Measurements from ENCODE around the gene HNRNPL.
"Not testable (repeated sequence)": the region's sequence is repeated elsewhere in the genome, so short reads cannot be mapped to it uniquely, and the experiment has no call there.

Gene HNRNPL

DNA sequence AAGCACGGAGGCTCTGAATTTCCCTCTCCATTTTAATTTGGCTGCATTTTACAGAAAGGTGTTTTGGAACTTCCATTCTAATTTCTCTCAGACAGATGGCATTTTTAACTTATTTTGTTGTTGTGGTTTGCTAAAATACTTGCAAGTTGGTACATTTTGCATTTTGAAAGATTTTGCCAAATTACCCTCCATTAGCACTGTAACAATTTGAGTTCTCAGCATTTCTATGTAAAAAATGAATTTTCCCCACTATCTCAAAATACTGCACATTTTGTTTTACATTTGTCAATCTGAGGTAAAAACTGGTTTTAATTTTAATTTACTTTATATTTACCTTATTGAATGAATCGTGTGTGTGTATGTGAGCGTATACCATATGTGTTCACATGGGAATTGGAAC is 7.0 kb upstream of the HNRNPL start:
- Mint-ChIP-seq H3K36me3 (ENCODE audit: low read depth) (peaks cover 2% of the 10 kb centered on the region), H3K4me3 (no peak overlapping the region), H3K4me1 (ENCODE audit: low read depth) (peaks cover 29% of the 10 kb centered on the region), H3K27ac (peak overlapping the region; percentile 84), H3K27me3 (ENCODE audit: low read depth) (no peaks in the 10 kb centered on the region), H3K9me3 (no peaks in the 10 kb centered on the region)

DNA sequence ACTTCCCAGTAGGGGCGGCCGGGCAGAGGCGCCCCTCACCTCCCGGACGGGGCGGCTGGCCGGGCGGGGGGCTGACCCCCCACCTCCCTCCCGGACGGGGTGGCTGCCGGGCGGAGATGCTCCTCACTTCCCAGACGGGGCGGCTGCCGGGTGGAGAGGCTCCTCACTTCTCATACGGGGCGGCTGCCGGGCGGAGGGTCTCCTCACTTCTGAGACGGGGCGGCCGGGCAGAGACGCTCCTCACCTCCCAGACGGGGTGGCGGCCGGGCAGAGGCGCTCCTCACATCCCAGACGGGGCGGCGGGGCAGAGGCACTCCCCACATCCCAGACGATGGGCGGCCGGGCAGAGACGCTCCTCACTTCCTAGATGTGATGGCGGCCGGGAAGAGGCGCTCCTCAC is 6.0 kb upstream of the HNRNPL start:
- H3K9me3 Mint-ChIP-seq; H3K36me3 Mint-ChIP-seq (ENCODE audit: low read depth); H3K4me3 Mint-ChIP-seq; H3K27me3 Mint-ChIP-seq (ENCODE audit: low read depth); H3K27ac Mint-ChIP-seq: not testable (repeated sequence)
- H3K4me1 Mint-ChIP-seq (ENCODE audit: low read depth): peaks cover 32% of the 10 kb centered on the region

DNA sequence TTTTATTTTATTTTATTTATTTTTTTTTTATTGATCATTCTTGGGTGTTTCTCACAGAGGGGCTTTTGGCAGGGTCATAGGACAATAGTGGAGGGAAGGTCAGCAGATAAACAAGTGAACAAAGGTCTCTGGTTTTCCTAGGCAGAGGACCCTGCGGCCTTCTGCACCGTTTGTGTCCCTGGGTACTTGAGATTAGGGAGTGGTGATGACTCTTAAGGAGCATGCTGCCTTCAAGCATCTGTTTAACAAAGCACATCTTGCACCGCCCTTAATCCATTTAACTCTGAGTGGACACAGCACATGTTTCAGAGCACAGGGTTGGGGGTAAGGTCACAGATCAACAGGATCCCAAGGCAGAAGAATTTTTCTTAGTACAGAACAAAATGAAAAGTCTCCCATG is 5.2 kb upstream of the HNRNPL start:
- H3K4me3 Mint-ChIP-seq; H3K36me3 Mint-ChIP-seq (ENCODE audit: low read depth); H3K27ac Mint-ChIP-seq; H3K9me3 Mint-ChIP-seq; H3K27me3 Mint-ChIP-seq (ENCODE audit: low read depth): not testable (repeated sequence)
- peaks cover 31% of the 10 kb centered on the region for H3K4me1 Mint-ChIP-seq (ENCODE audit: low read depth)

DNA sequence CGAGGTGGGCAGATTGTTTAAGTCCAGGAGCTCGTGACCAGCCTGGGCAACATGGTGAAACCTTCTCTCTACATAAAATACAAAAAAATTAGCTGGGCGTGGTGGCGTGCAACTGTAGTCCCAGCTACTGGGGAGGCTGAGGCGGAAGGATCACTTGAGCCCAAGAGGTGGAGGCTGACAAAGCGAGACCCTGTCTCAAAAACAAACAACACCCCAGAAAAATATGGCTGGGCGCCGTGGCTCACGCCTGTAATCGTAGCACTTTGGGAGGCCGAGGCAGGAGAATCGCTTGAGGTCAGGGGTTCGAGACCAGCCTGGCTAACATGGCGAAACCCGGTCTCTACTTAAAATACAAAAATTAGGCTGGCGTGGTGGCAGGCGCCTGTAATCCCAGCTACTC is 3.4 kb upstream of the HNRNPL start:
- Mint-ChIP-seq H3K27me3 (ENCODE audit: low read depth) (no peaks in the 10 kb centered on the region), H3K36me3 (ENCODE audit: low read depth) (peaks cover 11% of the 10 kb centered on the region), H3K27ac (peak overlapping the region; percentile 97), H3K4me3 (peak overlapping the region; percentile 94), H3K4me1 (ENCODE audit: low read depth) (peaks cover 37% of the 10 kb centered on the region), H3K9me3 (no peaks in the 10 kb centered on the region)

DNA sequence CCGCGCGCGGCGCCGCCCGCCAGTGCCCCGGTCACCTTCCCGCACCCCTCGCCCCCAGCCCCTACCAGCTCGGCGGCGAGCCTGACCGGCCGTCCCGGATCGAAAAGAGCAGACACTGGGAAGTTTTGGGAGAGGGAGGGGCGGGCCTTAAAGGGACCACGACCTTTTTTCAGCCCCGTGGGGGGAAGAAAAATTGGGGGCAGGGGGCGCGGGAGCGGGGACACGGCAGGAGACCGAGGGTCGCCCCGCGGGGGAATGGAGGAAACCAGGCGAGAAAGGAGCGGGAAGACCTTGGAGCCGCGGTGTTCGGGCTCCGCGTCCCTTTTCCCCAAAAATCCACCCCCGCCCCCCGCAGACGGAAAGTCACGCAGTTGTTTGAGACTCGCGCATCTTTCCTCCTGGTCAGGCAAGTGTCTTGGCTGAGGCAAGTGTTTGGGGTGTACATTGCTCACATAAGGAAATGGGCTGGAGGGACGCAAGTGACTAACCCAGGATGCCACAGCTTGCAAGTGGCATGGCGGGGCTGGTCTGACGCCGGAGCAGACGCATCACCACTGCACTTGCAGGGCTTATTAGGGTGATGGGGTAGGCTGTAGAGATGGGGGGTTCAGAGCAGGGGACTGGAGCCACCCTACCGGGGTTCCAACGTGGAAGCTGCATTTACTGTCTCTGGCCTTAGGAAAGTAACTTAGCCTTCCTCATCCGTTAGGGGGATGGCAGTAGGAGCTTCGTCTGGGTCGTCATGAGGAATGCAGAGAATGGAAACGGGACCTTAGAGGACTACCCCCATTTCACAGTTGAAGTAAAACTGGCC is 2.7 kb upstream of the HNRNPL start:
- Mint-ChIP-seq H3K4me1 (ENCODE audit: low read depth) (peaks cover 38% of the 10 kb centered on the region), H3K27me3 (ENCODE audit: low read depth) (no peaks in the 10 kb centered on the region), H3K9me3 (no peaks in the 10 kb centered on the region), H3K4me3 (peak overlapping the region; percentile 94), H3K36me3 (ENCODE audit: low read depth) (peaks cover 16% of the 10 kb centered on the region), H3K27ac (peak overlapping the region; percentile 97)

DNA sequence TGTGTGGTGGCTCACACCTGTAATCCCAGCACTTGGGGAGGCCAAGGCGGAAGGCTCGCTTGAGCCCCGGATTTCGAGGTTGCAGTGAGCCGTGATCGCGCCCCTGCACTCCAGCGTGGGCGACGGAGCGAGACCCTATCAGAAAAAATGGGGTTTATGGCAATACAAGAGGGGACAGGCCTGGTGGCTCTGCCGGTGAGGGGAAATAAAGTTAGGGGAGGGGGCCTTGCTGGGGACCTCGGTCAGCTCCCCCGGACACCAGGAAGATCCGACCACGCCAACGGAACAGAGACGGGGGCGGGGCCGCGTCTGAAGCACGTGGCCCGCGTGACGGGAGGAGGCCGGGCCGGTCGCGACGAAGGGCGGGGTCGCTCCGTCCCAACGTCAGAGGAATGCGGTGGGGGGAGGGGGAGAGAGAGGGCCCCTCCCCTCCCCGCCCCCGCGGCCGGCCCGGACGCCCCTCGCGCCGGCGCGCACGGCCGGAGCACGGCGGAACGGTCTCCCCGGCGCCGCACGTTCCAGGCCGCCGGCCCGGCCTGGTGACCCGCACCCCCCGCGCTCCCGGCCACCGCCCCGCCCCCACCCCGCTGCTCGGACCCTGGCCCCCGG is 1.9 kb upstream of the HNRNPL start:
- Mint-ChIP-seq H3K27ac (peak overlapping the region; percentile 97), H3K27me3 (ENCODE audit: low read depth) (no peaks in the 10 kb centered on the region), H3K9me3 (no peaks in the 10 kb centered on the region), H3K4me1 (ENCODE audit: low read depth) (peaks cover 36% of the 10 kb centered on the region), H3K4me3 (peak overlapping the region; percentile 88), H3K36me3 (ENCODE audit: low read depth) (peaks cover 19% of the 10 kb centered on the region)

DNA sequence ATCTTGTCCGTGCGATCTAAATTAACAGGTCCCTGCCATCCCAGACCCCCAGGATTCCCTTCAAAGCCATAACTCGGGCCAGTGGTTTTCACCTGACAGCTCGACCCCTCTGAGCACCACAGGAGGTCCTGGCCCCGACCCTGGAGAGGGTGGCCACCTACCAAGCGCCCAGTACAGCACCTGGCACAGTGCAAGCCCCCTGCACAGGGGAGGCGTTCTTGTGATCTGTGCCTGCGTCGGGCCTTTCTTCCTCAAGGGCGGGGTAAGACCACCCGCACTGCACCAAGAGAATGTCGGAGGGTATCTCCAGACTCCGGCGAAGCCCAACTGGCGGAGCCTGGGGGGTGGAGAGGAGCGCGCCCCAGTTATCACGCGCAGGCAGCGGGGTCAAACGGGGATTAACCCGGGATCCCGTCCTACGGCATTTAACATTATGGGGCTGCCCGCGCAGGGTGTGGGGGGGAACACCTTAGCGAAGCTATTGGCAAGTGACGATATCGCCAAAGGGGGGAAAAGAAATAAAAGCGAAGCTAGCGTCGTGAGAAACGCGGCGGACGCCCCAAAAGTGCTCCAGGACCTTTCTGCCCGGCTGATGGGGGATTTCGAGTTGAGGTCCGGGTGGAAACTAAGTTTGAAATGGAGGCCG is 1.3 kb upstream of the HNRNPL start:
- Mint-ChIP-seq H3K4me1 (ENCODE audit: low read depth) (peaks cover 31% of the 10 kb centered on the region), H3K27ac (peak overlapping the region; percentile 97), H3K36me3 (ENCODE audit: low read depth) (peaks cover 20% of the 10 kb centered on the region), H3K4me3 (peak overlapping the region; percentile 88), H3K27me3 (ENCODE audit: low read depth) (no peaks in the 10 kb centered on the region), H3K9me3 (no peaks in the 10 kb centered on the region)

DNA sequence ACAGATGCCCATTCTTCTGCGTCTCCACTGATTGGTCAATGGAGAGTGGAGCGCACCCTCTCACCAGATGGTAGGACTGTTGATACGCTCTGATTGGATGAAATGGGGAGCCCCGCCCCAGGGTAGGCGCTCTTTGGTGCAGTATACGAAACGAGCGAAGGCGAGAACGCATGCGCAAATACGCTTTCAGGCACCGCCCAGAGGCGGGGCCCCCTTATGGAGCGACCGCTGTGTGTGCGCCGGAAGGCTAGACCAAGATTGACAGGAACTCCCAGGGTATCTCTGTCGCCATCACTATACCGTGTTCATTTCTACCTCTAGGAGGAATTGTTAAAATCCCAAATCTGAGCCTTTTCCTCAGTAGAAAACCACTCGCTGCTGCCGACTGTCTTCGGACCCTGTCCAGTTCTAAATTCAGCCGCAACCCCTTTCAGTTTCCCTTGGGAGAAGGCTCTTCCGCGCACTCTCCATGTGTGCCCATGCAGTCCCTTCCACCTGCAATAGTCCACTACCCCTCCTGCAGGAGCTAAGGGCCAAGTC is 720 bp upstream of the HNRNPL start:
- Mint-ChIP-seq H3K9me3 (no peaks in the 10 kb centered on the region), H3K4me1 (ENCODE audit: low read depth) (peaks cover 37% of the 10 kb centered on the region), H3K4me3 (peak overlapping the region; percentile 88), H3K27ac (peak overlapping the region; percentile 97), H3K36me3 (ENCODE audit: low read depth) (peaks cover 26% of the 10 kb centered on the region), H3K27me3 (ENCODE audit: low read depth) (no peaks in the 10 kb centered on the region)

DNA sequence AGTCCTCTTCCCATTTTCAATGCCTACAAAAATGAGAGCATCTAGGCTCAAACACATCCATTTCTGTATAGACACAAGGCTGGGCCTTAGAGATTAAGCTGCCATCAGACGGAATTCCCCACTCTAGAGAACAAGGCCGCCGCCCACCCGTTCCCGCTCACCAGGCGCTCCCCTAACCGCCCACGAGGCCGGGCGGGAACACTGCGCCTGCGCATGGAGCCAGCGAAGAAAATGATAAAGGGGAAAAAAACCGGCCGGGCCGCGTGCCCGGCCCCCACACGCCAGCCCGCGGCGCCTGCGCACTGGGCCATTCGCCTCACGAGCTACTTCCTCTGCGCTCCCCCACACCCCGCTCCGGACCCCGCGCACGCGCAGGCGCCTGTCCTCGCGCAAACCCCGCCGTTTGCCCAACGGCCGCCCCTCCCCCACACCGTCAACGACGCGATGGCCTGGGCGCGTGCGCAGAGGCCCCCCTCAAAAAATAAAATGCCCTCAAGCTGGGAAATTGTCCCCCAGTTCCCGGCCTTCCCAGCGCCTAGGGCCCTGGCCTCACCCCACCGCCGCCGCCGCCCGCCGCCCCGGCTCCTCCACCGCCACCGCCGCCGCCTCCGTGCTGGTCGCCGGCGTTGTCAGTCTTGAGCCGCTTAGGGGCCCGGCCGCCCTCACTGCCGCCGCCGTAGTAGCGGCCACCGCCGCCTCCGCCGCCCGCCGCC is 483 bp downstream of the HNRNPL start:
- Mint-ChIP-seq H3K4me1 (ENCODE audit: low read depth) (peaks cover 42% of the 10 kb centered on the region), H3K27me3 (ENCODE audit: low read depth) (no peaks in the 10 kb centered on the region), H3K27ac (peak overlapping the region; percentile 97)

DNA sequence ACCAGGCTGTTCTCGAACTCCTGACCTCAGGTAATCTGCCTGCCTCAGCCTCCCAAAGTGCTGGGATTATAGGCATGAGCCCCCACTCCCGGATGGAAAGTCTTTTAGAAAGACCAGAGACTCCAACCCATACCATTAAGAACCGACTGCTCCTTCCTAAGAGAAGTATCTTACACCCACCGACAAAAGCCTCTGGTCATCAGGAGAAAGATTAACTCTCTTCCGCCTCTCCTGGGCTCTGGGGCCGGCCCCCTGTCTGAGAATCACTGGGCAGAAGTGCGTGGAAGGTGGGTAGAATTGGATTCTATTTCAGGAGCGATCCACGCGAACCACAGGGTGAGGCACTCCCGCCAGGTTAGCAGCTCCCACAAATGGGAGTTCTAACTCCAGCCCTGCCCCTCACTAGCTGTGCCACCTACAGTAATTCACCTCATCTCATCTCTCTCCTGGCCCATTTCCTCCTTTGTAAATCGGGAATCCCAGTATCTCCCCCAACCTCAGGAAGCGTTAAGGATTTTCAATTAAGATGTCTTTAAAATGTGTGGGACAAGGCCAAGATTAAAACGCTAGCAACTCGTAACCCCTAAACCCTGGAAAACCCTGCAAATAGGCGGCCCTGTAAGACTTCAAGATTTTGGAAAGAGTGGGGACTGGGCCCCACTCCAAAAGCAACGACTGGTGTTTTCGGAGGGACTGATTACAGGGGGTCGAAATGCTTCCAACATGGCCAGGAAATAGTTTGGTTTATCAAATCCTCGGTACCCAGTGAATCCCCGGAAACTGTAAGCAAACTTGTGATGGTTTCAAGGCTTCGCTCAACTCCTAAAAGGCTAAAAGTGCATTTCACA is 1.3 kb downstream of the HNRNPL start:
- Mint-ChIP-seq H3K4me1 (ENCODE audit: low read depth) (peaks cover 50% of the 10 kb centered on the region), H3K36me3 (ENCODE audit: low read depth) (peaks cover 42% of the 10 kb centered on the region)

More for the DNA sequence above, 483 bp downstream of the HNRNPL start:
- peaks cover 34% of the 10 kb centered on the region for H3K36me3 Mint-ChIP-seq (ENCODE audit: low read depth)
- H3K9me3 Mint-ChIP-seq: no peaks in the 10 kb centered on the region
- peak overlapping the region; percentile 95 for H3K4me3 Mint-ChIP-seq

DNA sequence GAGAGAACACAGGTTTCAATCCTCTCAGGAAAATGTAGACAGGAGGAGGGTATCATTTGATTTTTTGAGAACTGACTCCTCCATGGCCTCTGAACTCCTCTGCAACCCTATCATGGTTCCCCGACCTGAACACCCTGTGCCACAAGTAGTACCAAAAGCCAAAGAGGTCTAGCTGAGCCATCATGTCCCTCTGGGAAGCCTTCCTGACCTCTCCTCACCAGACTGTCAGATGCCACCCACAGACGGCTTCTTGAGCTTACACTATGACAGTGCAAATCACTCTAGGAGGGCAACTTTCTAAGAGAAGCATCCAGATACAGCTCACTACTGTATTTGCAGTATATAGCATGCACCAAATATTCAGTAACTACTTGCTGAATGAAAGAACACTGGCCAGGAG is 3.7 kb downstream of the HNRNPL start:
- H3K27me3 Mint-ChIP-seq (ENCODE audit: low read depth): no peaks in the 10 kb centered on the region
- no peak overlapping the region for H3K4me3 Mint-ChIP-seq
- peaks cover 59% of the 10 kb centered on the region for H3K4me1 Mint-ChIP-seq (ENCODE audit: low read depth)
- peaks cover 59% of the 10 kb centered on the region for H3K36me3 Mint-ChIP-seq (ENCODE audit: low read depth)
- H3K9me3 Mint-ChIP-seq: no peaks in the 10 kb centered on the region
- no peak overlapping the region for H3K27ac Mint-ChIP-seq

More for the DNA sequence above, 1.3 kb downstream of the HNRNPL start:
- Mint-ChIP-seq H3K9me3 (no peaks in the 10 kb centered on the region), H3K27ac (peak overlapping the region; percentile 94), H3K4me3 (peak overlapping the region; percentile 95), H3K27me3 (ENCODE audit: low read depth) (no peaks in the 10 kb centered on the region)

DNA sequence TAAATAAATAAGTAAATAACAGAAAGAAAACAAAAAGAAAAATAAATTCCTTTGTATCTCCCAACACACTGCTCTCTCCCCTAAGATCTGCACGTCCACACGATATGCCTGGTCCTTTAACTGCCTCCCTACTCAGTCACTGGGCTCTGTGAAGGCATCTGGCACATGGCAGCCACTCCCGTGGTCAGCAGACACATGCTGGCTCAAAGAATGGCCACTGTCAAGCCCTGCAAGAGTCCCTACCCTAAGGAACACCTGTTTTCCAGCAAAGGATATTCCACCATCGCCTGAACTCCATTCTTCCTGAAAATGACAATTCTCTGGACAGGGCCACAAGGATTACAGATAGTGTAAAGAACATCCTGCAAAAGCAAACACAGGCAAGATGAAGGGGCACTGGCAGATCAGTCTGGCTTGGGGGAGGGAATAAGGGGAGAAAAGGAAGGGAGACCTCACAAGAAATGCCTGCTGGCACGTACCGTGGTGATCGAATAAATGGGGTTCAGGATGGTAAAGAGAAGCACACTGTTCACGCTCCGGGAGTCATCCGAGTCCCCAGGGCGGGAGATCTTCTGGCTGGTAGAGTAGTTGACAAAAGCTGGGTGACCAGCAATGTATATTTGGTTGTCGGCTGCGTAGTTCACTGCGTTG is 4.3 kb downstream of the HNRNPL start:
- H3K9me3 Mint-ChIP-seq: no peaks in the 10 kb centered on the region
- H3K4me3 Mint-ChIP-seq: peak overlapping the region; percentile 58
- H3K36me3 Mint-ChIP-seq (ENCODE audit: low read depth): peaks cover 65% of the 10 kb centered on the region
- peak overlapping the region; percentile 20 for H3K27ac Mint-ChIP-seq
- no peaks in the 10 kb centered on the region for H3K27me3 Mint-ChIP-seq (ENCODE audit: low read depth)
- peaks cover 64% of the 10 kb centered on the region for H3K4me1 Mint-ChIP-seq (ENCODE audit: low read depth)

DNA sequence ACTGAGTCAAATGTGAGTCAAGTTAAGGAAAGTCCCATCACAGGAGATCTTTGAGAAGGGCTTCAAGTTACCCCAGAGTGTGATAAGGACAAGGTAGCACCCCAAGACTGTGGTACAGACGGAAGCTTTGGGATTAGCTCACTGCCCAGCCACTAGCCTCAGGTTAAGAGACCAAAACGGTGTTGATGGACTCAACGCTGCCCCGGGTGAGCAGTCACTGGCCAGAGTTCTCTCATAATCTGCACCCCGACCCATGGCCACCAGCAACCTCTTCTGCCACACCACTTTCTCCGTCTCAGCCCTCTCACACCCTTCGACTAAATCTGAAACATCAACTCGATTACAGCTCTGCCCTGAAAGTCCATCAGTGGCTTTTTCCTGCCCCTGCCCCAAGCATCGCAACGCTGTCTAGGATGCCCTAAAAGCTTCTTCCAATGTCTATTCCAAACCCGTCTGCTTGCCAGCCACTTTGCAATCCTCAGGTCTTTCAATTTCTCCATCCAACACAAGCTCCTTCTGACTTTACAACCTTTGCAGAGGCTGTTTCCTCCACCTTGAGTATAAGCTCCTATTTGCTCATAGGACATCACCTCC is 5.6 kb downstream of the HNRNPL start:
- peak overlapping the region; percentile 25 for H3K4me3 Mint-ChIP-seq
- H3K27me3 Mint-ChIP-seq (ENCODE audit: low read depth): no peaks in the 10 kb centered on the region

More for the DNA sequence above, 5.6 kb downstream of the HNRNPL start:
- Mint-ChIP-seq H3K9me3 (no peaks in the 10 kb centered on the region), H3K27ac (peak overlapping the region; percentile 31), H3K4me1 (ENCODE audit: low read depth) (peaks cover 69% of the 10 kb centered on the region), H3K36me3 (ENCODE audit: low read depth) (peaks cover 73% of the 10 kb centered on the region)

Measured in T-helper 1 cell treated with Interleukin-12 subunit alpha and Interleukin-12 subunit beta and Interleukin-4 antibody, amounts not matched to agents 30 μg/mL and 1 μg/mL, for 36 hours (primary cell).